WTC11 (cell line): ENCODE measurements around the gene IQCK. TPM values are rescaled to one million over a fixed set of nuclear protein-coding genes. Genes with fewer than 3 reads are reported as not detected.

ENCODE experiments used
- ATAC-seq: fragments of 200-7000 bp; cut with Tn5 transposase; 2 replicates; pipeline ENCODE4 v1.10.0; 2021; ENCODE audit warnings: mild to moderate bottlenecking, moderate library complexity
- CTCF ChIA-PET: fragments of 300-600 bp; sonication (Branson Sonifier 250); formaldehyde crosslinking; loops from one replicate; lab custom pipeline; 2021; ENCODE audit warnings: antibody characterized with exemption; lab: Charles Lee
- POLR2A ChIA-PET: fragments of 350-600 bp; sonication (Branson Sonifier 250); formaldehyde crosslinking; loops from one replicate; lab custom pipeline; 2021; ENCODE audit warnings: antibody characterized with exemption; lab: Charles Lee
- DNase-seq: peaks from one replicate; pipeline ENCODE4 v3.0.0; 2021; ENCODE audit warnings: low spot score
- H3K27ac Mint-ChIP-seq: 2 replicates; pipeline ENCODE4 v1.8.0; 2021; ENCODE audit warnings: mixed read lengths
- H3K27me3 Mint-ChIP-seq: 2 replicates; pipeline ENCODE4 v1.8.0; 2021; ENCODE audit warnings: low read depth, mild to moderate bottlenecking, moderate library complexity, mixed read lengths
- H3K36me3 Mint-ChIP-seq: 2 replicates; pipeline ENCODE4 v1.8.0; 2021; ENCODE audit warnings: mixed read lengths
- H3K4me1 Mint-ChIP-seq: 2 replicates; pipeline ENCODE4 v1.8.0; 2022; ENCODE audit warnings: mixed read lengths
- H3K4me3 Mint-ChIP-seq: 2 replicates; pipeline ENCODE4 v1.8.0; 2021; ENCODE audit warnings: mild to moderate bottlenecking, moderate library complexity, mixed read lengths
- H3K9me3 Mint-ChIP-seq: 2 replicates; pipeline ENCODE4 v1.8.0; 2021; ENCODE audit warnings: mixed read lengths
- ATF1 ChIP-seq: sonication (generic); formaldehyde crosslinking; IDR thresholded peaks from 2 replicates; pipeline ENCODE4 v1.8.1; 2023; ENCODE audit warnings: mild to moderate bottlenecking, moderate library complexity, missing genetic modification reagents
- CBFB ChIP-seq: sonication (generic); formaldehyde crosslinking; IDR thresholded peaks from 2 replicates; pipeline ENCODE4 v1.8.1; 2022; ENCODE audit warnings: mild to moderate bottlenecking, low read depth, missing genetic modification reagents
- E2F1 ChIP-seq: sonication (generic); formaldehyde crosslinking; IDR thresholded peaks from 2 replicates; pipeline ENCODE4 v1.8.0; 2022; ENCODE audit warnings: mild to moderate bottlenecking, missing genetic modification reagents
- ESRRA ChIP-seq: sonication (generic); formaldehyde crosslinking; IDR thresholded peaks from 2 replicates; pipeline ENCODE4 v1.8.1; 2022; ENCODE audit warnings: mild to moderate bottlenecking, missing genetic modification reagents, borderline replicate concordance
- GABPB1 ChIP-seq: sonication (generic); formaldehyde crosslinking; IDR thresholded peaks from 2 replicates; pipeline ENCODE4 v1.8.1; 2023; ENCODE audit warnings: mild to moderate bottlenecking, missing genetic modification reagents
- GRHL2 ChIP-seq: fragments of 250-450 bp; sonication (Bioruptor Pico); IDR thresholded peaks from 2 replicates; pipeline ENCODE4 v1.8.0; 2022; ENCODE audit warnings: mild to moderate bottlenecking, moderate library complexity; ENCODE audit not compliant: insufficient replicate concordance, severe bottlenecking
- GTF2I ChIP-seq: fragments of 250-450 bp; sonication (Bioruptor Pico); conservative IDR thresholded peaks from 2 replicates; pipeline ENCODE4 v1.4.0; 2021; ENCODE audit warnings: mild to moderate bottlenecking
- HMGA2 ChIP-seq: fragments of 250-450 bp; sonication (Bioruptor Pico); IDR thresholded peaks from 2 replicates; pipeline ENCODE4 v1.4.0; 2021; ENCODE audit warnings: mild to moderate bottlenecking, moderate library complexity
- JAZF1 ChIP-seq: fragments of 250-450 bp; sonication (Bioruptor Pico); IDR thresholded peaks from 2 replicates; pipeline ENCODE4 v1.9.0; 2021; ENCODE audit warnings: moderate library complexity, mild to moderate bottlenecking, inconsistent platforms
- MXD4 ChIP-seq: fragments of 250-450 bp; sonication (Bioruptor Pico); IDR thresholded peaks from 2 replicates; pipeline ENCODE4 v1.8.0; 2021; ENCODE audit warnings: mild to moderate bottlenecking, moderate library complexity, borderline replicate concordance
- NFE2L1 ChIP-seq: sonication (generic); formaldehyde crosslinking; IDR thresholded peaks from 2 replicates; pipeline ENCODE4 v1.8.1; 2023; ENCODE audit warnings: missing genetic modification reagents
- NR1H2 ChIP-seq: sonication (generic); formaldehyde crosslinking; IDR thresholded peaks from 2 replicates; pipeline ENCODE4 v1.9.0; 2021; ENCODE audit warnings: mild to moderate bottlenecking, moderate library complexity, missing genetic modification reagents
- NR2C2 ChIP-seq: sonication (generic); formaldehyde crosslinking; IDR thresholded peaks from 2 replicates; pipeline ENCODE4 v1.8.0; 2022; ENCODE audit warnings: mild to moderate bottlenecking, missing genetic modification reagents
- NR3C1 ChIP-seq: sonication (generic); formaldehyde crosslinking; conservative IDR thresholded peaks from 2 replicates; pipeline ENCODE4 v1.8.1; 2023; ENCODE audit warnings: low read depth, mild to moderate bottlenecking, missing genetic modification reagents
- OVOL2 ChIP-seq: fragments of 250-450 bp; sonication (Bioruptor Pico); IDR thresholded peaks from 2 replicates; pipeline ENCODE4 v1.9.0; 2021; ENCODE audit warnings: mild to moderate bottlenecking, borderline replicate concordance
- SMAD3 ChIP-seq: sonication (generic); formaldehyde crosslinking; IDR thresholded peaks from 2 replicates; pipeline ENCODE4 v1.8.0; 2022; ENCODE audit warnings: missing genetic modification reagents, mild to moderate bottlenecking, borderline replicate concordance
- SOX15 ChIP-seq: fragments of 250-450 bp; sonication (Bioruptor Pico); IDR thresholded peaks from 2 replicates; pipeline ENCODE4 v1.9.0; 2021; ENCODE audit warnings: mild to moderate bottlenecking
- TEAD1 ChIP-seq: sonication (generic); formaldehyde crosslinking; IDR thresholded peaks from 2 replicates; pipeline ENCODE4 v1.8.0; 2022; ENCODE audit warnings: mild to moderate bottlenecking, missing genetic modification reagents
- TP53 ChIP-seq: sonication (generic); formaldehyde crosslinking; IDR thresholded peaks from 2 replicates; pipeline ENCODE4 v1.8.1; 2023; ENCODE audit warnings: mild to moderate bottlenecking, missing genetic modification reagents
- ZNF121 ChIP-seq: sonication (generic); formaldehyde crosslinking; IDR thresholded peaks from 2 replicates; pipeline ENCODE4 v1.8.0; 2023; ENCODE audit warnings: missing genetic modification reagents
- ZNF138 ChIP-seq: sonication (generic); formaldehyde crosslinking; conservative IDR thresholded peaks from 2 replicates; pipeline ENCODE4 v1.8.1; 2022; ENCODE audit warnings: mild to moderate bottlenecking, moderate library complexity, missing genetic modification reagents
- ZNF317 ChIP-seq: sonication (generic); formaldehyde crosslinking; IDR thresholded peaks from 2 replicates; pipeline ENCODE4 v1.8.1; 2023; ENCODE audit warnings: low read depth, mild to moderate bottlenecking, moderate library complexity, missing genetic modification reagents, borderline replicate concordance
- ZNF396 ChIP-seq: fragments of 250-450 bp; sonication (Bioruptor Pico); IDR thresholded peaks from 2 replicates; pipeline ENCODE4 v1.8.0; 2021; ENCODE audit warnings: mild to moderate bottlenecking, moderate library complexity, borderline replicate concordance
- total RNA-seq: library from RNA; stranded (reverse); gene quantifications from 3 replicates; pipeline ENCODE4 v1.2.3, GENCODE V29; 2021
- TF ChIP-seq, protein P1 (sequence below): sonication (generic); formaldehyde crosslinking; IDR thresholded peaks from 2 replicates; pipeline ENCODE4 v1.8.1; 2023; ENCODE audit warnings: mild to moderate bottlenecking, missing genetic modification reagents
- TF ChIP-seq, protein P2 (sequence below): sonication (generic); formaldehyde crosslinking; IDR thresholded peaks from 2 replicates; pipeline ENCODE4 v1.8.0; 2022; ENCODE audit warnings: mild to moderate bottlenecking, missing genetic modification reagents
- TF ChIP-seq, protein P3 (sequence below): fragments of 250-450 bp; sonication (Bioruptor Pico); IDR thresholded peaks from 2 replicates; pipeline ENCODE4 v1.9.0; 2021; ENCODE audit warnings: moderate library complexity, mild to moderate bottlenecking, inconsistent platforms, borderline replicate concordance
- TF ChIP-seq, protein P4 (sequence below): fragments of 250-450 bp; sonication (Bioruptor Pico); conservative IDR thresholded peaks from 2 replicates; pipeline ENCODE4 v1.9.0; 2021; ENCODE audit warnings: mild to moderate bottlenecking
- TF ChIP-seq, protein P5 (sequence below): fragments of 200-600 bp; IDR thresholded peaks from 2 replicates; pipeline ENCODE4 v1.8.0; 2022; ENCODE audit warnings: antibody characterized with exemption

Gene IQCK
- total RNA-seq, 1 experiment from 2014 or later = 5.8 TPM

- TF ChIP-seq, protein P1, sequence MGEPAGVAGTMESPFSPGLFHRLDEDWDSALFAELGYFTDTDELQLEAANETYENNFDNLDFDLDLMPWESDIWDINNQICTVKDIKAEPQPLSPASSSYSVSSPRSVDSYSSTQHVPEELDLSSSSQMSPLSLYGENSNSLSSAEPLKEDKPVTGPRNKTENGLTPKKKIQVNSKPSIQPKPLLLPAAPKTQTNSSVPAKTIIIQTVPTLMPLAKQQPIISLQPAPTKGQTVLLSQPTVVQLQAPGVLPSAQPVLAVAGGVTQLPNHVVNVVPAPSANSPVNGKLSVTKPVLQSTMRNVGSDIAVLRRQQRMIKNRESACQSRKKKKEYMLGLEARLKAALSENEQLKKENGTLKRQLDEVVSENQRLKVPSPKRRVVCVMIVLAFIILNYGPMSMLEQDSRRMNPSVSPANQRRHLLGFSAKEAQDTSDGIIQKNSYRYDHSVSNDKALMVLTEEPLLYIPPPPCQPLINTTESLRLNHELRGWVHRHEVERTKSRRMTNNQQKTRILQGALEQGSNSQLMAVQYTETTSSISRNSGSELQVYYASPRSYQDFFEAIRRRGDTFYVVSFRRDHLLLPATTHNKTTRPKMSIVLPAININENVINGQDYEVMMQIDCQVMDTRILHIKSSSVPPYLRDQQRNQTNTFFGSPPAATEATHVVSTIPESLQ (CRISPR knock-in tag) = no peak
- TF ChIP-seq ATF1 (CRISPR knock-in tag) (no peak), HMGA2 (CRISPR knock-in tag) (no peak), TP53 (CRISPR knock-in tag) (no peak), ZNF121 (CRISPR knock-in tag) (no peak), ZNF317 (CRISPR knock-in tag) (no peak), SOX15 (no peak), TEAD1 (CRISPR knock-in tag) (no peak), GRHL2 (no peak), E2F1 (CRISPR knock-in tag) (no peak), NR1H2 (CRISPR knock-in tag) (no peak), ESRRA (CRISPR knock-in tag) (no peak), OVOL2 (no peak), ZNF138 (CRISPR knock-in tag) (no peak), NFE2L1 (CRISPR knock-in tag) (no peak), CBFB (CRISPR knock-in tag) (no peak)
- TF ChIP-seq, protein P2, sequence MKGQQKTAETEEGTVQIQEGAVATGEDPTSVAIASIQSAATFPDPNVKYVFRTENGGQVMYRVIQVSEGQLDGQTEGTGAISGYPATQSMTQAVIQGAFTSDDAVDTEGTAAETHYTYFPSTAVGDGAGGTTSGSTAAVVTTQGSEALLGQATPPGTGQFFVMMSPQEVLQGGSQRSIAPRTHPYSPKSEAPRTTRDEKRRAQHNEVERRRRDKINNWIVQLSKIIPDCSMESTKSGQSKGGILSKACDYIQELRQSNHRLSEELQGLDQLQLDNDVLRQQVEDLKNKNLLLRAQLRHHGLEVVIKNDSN = no peak
- no peak overlapping the region for H3K27ac Mint-ChIP-seq
- peaks cover 16% of the 10 kb centered on the region for H3K4me1 Mint-ChIP-seq
- ChIA-PET POLR2A (no interaction called here), CTCF (interaction anchor here (0.7 to 6.3 kb wide), 9 partner anchors 10 to 483 kb away, joined by 3 to 79 read pairs (median 4); no protein-coding TSS in a partner anchor)
- no peak overlapping the region for H3K4me3 Mint-ChIP-seq
- ATAC-seq (no peak), DNase-seq (no peak)
- H3K9me3 Mint-ChIP-seq = 0 out of 2 replicates have a peak, but pooled peaks cover 3% of the 10 kb centered on the region
- no peaks in the 10 kb centered on the region for H3K36me3 Mint-ChIP-seq
- H3K27me3 Mint-ChIP-seq = no peaks in the 10 kb centered on the region
Observed at GRCh38 chr16:19901164-19901563, 183.1 kb downstream of the IQCK start.

DNA sequence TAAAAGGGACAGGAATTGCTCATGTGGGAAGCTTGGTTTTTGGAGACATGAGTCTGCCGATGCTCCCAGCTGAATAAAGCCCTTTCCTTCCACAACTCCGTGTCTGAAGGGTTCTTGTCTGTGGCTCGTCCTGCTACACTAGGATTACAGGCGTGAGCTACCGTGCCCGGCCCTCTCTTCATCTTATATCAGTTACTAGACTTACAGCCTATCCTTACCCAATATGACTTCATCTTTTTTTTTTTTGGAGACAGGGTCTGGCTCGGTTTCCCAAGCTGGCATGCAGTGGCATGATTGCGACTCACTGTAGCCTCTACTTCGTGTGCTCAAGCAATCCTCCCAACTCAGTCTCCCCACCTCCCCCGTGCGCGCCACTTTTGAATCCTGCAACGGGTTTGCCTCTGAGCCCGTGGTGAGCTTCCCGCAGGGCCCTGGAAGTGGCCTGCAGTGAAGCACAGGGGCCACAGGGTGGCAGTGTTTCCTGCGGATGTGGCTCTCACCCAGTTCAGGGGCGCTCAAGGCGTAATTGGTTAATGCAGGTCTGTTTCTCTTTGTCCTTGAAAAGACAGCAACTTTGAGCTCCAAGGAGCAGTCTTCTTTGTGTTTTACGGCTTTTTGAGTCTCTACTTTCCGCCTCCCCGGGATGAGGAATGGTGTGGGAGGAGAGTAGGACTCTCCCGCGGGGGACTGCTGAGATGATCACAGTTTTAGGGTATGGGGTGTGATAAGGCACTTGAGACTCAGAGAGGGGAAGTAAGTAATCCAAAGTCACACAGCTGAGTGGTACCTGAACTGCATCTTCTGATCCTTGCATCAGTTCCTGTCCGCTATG lies 189.3 kb downstream of the IQCK start:
- Mint-ChIP-seq H3K9me3 (peaks cover 7% of the 10 kb centered on the region; the same call in 1 of the 2 replicates), H3K4me1 (peaks cover 15% of the 10 kb centered on the region), H3K36me3 (no peaks in the 10 kb centered on the region), H3K4me3 (peak overlapping the region; percentile 12; the same call in 1 of the 2 replicates)
- peak; percentile 88 for DNase-seq
- ATAC-seq = peak; percentile 95
- TF ChIP-seq GTF2I (CRISPR knock-in tag) (peak; percentile 73; the same call in 1 of the 2 replicates), NR2C2 (no peak), JAZF1 (no peak), ZNF396 (CRISPR knock-in tag) (no peak), MXD4 (CRISPR knock-in tag) (no peak), GABPB1 (0 out of 2 replicates have a peak, but pooled peaks have one; percentile 18), HMGA2 (CRISPR knock-in tag) (no peak), NR3C1 (no peak), SMAD3 (CRISPR knock-in tag) (no peak)
- TF ChIP-seq, protein P3, sequence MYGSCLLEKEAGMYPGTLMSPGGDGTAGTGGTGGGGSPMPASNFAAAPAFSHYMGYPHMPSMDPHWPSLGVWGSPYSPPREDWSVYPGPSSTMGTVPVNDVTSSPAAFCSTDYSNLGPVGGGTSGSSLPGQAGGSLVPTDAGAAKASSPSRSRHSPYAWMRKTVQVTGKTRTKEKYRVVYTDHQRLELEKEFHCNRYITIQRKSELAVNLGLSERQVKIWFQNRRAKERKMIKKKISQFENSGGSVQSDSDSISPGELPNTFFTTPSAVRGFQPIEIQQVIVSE = no peak
- TF ChIP-seq, protein P4, sequence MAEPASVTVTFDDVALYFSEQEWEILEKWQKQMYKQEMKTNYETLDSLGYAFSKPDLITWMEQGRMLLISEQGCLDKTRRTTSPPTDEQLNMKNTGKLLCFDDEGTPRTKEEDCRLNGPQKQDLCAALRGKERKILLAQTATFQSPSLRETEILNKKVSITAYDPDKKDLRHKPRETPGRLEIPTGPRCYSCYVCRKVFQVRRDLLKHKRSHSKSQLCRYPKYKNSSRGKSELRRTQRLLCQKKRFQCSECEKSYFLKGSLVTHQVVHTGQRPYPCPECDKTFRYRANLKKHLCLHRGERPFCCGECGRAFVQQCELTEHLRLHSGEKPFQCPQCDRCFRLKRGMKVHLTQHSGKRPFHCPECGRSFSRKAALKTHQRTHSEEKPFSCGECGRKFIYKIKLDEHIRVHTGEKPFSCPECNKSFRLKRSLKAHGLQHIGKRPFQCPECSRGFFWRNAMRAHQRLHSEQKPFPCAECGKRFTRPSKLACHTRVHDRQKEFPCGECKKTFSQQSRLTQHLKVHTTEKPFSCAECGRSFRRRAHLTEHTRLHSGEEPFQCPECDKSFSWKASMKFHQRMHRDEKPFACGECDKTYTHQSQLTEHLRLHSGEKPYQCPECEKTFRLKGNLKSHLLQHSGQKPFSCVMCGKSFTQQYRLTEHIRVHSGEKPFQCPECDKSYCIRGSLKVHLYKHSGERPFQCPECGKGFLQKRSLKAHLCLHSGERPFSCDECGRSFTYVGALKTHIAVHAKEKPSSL (CRISPR knock-in tag) = no peak
- TF ChIP-seq, protein P5, sequence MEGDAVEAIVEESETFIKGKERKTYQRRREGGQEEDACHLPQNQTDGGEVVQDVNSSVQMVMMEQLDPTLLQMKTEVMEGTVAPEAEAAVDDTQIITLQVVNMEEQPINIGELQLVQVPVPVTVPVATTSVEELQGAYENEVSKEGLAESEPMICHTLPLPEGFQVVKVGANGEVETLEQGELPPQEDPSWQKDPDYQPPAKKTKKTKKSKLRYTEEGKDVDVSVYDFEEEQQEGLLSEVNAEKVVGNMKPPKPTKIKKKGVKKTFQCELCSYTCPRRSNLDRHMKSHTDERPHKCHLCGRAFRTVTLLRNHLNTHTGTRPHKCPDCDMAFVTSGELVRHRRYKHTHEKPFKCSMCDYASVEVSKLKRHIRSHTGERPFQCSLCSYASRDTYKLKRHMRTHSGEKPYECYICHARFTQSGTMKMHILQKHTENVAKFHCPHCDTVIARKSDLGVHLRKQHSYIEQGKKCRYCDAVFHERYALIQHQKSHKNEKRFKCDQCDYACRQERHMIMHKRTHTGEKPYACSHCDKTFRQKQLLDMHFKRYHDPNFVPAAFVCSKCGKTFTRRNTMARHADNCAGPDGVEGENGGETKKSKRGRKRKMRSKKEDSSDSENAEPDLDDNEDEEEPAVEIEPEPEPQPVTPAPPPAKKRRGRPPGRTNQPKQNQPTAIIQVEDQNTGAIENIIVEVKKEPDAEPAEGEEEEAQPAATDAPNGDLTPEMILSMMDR = peak; percentile 92
- TF ChIP-seq, all 79 proteins: peak for 3
- CTCF ChIA-PET = interaction anchor here (0.5 to 5.0 kb wide), 159 partner anchors 9 to 882 kb away, joined by 3 to 215 read pairs (median 5); partner anchors contain the start of genes ACSM5, GPR139, GPRC5B and IQCK
- POLR2A ChIA-PET = interaction anchor here (0.6 to 1.2 kb wide), 2 partner anchors 118 to 393 kb away, joined by 3 to 7 read pairs; no protein-coding TSS in a partner anchor
- Mint-ChIP-seq H3K27me3 (no peaks in the 10 kb centered on the region; the same call in 1 of the 2 replicates), H3K27ac (peak overlapping the region; percentile 66; the same call in 1 of the 2 replicates)
